Mesendoderm (in vitro differentiated cells): ENCODE measurements around the gene GRIK4.

Source experiments
- DNase-seq: peaks from one replicate; pipeline ENCODE4 v3.0.0; 2013
- H2AK5ac ChIP-seq: 2 replicates; pipeline ENCODE4 v1.6.1; 2013; ENCODE audit warnings: low read length, inconsistent platforms
- H2BK120ac ChIP-seq: 2 replicates; pipeline ENCODE4 v1.6.1; 2013; ENCODE audit warnings: low read depth, mild to moderate bottlenecking, low read length, moderate library complexity, mixed read lengths
- H2BK15ac ChIP-seq: replicated peaks from 2 replicates; pipeline ENCODE4 v1.6.1; 2013; ENCODE audit warnings: low read depth, mild to moderate bottlenecking, moderate library complexity
- H2BK5ac ChIP-seq: 2 replicates; pipeline ENCODE4 v1.6.1; 2013; ENCODE audit warnings: low read length, inconsistent platforms
- H3K18ac ChIP-seq: 2 replicates; pipeline ENCODE4 v1.6.1; 2013; ENCODE audit warnings: mild to moderate bottlenecking, low read length, mixed read lengths
- H3K23ac ChIP-seq: one replicate; pipeline ENCODE4 v1.6.1; 2013; ENCODE audit warnings: low read length
- H3K27ac ChIP-seq: 2 replicates; pipeline ENCODE4 v1.5.1; 2013; ENCODE audit warnings: low read depth, mild to moderate bottlenecking, inconsistent platforms, low read length, moderate library complexity
- H3K27me3 ChIP-seq: 2 replicates; pipeline ENCODE4 v1.6.1; 2013; ENCODE audit warnings: low read length, control low read depth, mild to moderate bottlenecking, inconsistent platforms; ENCODE audit not compliant: insufficient read depth, poor library complexity
- H3K36me3 ChIP-seq: 2 replicates; pipeline ENCODE4 v1.6.1; 2013; ENCODE audit warnings: low read length, inconsistent platforms; ENCODE audit not compliant: control insufficient read depth, insufficient read depth
- H3K4ac ChIP-seq: one replicate; pipeline ENCODE4 v1.6.1; 2013; ENCODE audit warnings: low read depth, mild to moderate bottlenecking, low read length, moderate library complexity
- H3K4me1 ChIP-seq: 2 replicates; pipeline ENCODE4 v1.6.1; 2013; ENCODE audit warnings: low read depth, low read length, inconsistent platforms; ENCODE audit not compliant: control insufficient read depth
- H3K4me2 ChIP-seq: 2 replicates; pipeline ENCODE4 v1.6.1; 2013; ENCODE audit warnings: low read length
- H3K4me3 ChIP-seq: 2 replicates; pipeline ENCODE4 v1.5.1; 2013; ENCODE audit warnings: mild to moderate bottlenecking, low read length
- H3K56ac ChIP-seq: one replicate; pipeline ENCODE4 v1.6.1; 2013; ENCODE audit warnings: low read length
- H3K79me1 ChIP-seq: 2 replicates; pipeline ENCODE4 v1.6.1; 2013; ENCODE audit warnings: low read length, inconsistent platforms
- H3K79me2 ChIP-seq: 2 replicates; pipeline ENCODE4 v1.6.1; 2013; ENCODE audit warnings: mild to moderate bottlenecking, low read length; ENCODE audit not compliant: control insufficient read depth, insufficient read depth
- H3K9ac ChIP-seq: 2 replicates; pipeline ENCODE4 v1.6.1; 2013; ENCODE audit warnings: low read length, inconsistent platforms
- H4K5ac ChIP-seq: one replicate; pipeline ENCODE4 v1.6.1; 2013; ENCODE audit warnings: low read length
- H4K8ac ChIP-seq: one replicate; pipeline ENCODE4 v1.6.1; 2013; ENCODE audit warnings: low read depth, mild to moderate bottlenecking, control low read depth, low read length, moderate library complexity
- WGBS: extraction: QIAGEN DNeasy Blood & Tissue Kit; methylation state at CpG from one replicate; pipeline ENCODE4 v1.1.7; 2013; ENCODE audit warnings: low lambda C conversion rate, missing lambda C conversion rate; ENCODE audit not compliant: insufficient coverage; ENCODE audit errors: extremely low coverage; 5-methylcytosine and 5-hydroxymethylcytosine counted together

The GRIK4 gene

GRCh38 chr11:120652705-120653335 lies 141.3 kb downstream of the GRIK4 start:
- Histone ChIP-seq H3K36me3 (no peaks in the 10 kb centered on the region), H3K27ac (no peak overlapping the region), H3K4me3 (no peak overlapping the region), H2AK5ac (no peak overlapping the region), H2BK5ac (no peak overlapping the region), H4K8ac (no peak overlapping the region), H2BK15ac (no peak overlapping the region), H4K5ac (no peak overlapping the region), H2BK120ac (no peak overlapping the region), H3K79me1 (no peaks in the 10 kb centered on the region), H3K23ac (no peak overlapping the region), H3K4me2 (no peak overlapping the region), H3K9ac (no peak overlapping the region), H3K4me1 (no peaks in the 10 kb centered on the region), H3K56ac (no peak overlapping the region), H3K4ac (no peak overlapping the region), H3K27me3 (no peaks in the 10 kb centered on the region), H3K79me2 (no peaks in the 10 kb centered on the region), H3K18ac (no peak overlapping the region)
- no peak for DNase-seq
- WGBS = no CpG with 5 or more reads among the region's 3 CpGs

GRCh38 chr11:120655589-120655988 lies 144.0 kb downstream of the GRIK4 start:
- no peak overlapping the region for H3K23ac ChIP-seq
- H2BK5ac ChIP-seq = no peak overlapping the region
- no peak overlapping the region for H3K4me2 ChIP-seq
- H3K27me3 ChIP-seq = no peaks in the 10 kb centered on the region
- no peaks in the 10 kb centered on the region for H3K79me2 ChIP-seq
- H2BK15ac ChIP-seq = no peak overlapping the region
- H3K36me3 ChIP-seq = no peaks in the 10 kb centered on the region
- DNase-seq = no peak
- H2BK120ac ChIP-seq = no peak overlapping the region
- no peak overlapping the region for H3K9ac ChIP-seq
- no peak overlapping the region for H3K27ac ChIP-seq
- no peak overlapping the region for H3K18ac ChIP-seq
- no peaks in the 10 kb centered on the region for H3K4me1 ChIP-seq
- no peak overlapping the region for H2AK5ac ChIP-seq
- no peaks in the 10 kb centered on the region for H3K79me1 ChIP-seq
- H3K4ac ChIP-seq = no peak overlapping the region
- no CpG with 5 or more reads among the region's 5 CpGs for WGBS
- no peak overlapping the region for H4K8ac ChIP-seq
- no peak overlapping the region for H4K5ac ChIP-seq
- H3K4me3 ChIP-seq = no peak overlapping the region
- no peak overlapping the region for H3K56ac ChIP-seq

- DNase-seq = no peak
- no CpG with 5 or more reads among the region's 6 CpGs for WGBS
- peaks cover 5% of the 10 kb centered on the region for H3K4me1 ChIP-seq
Observed at GRCh38 chr11:120657306-120658070, 145.9 kb downstream of the GRIK4 start.

GRCh38 chr11:120658071-120658423 lies 146.5 kb downstream of the GRIK4 start:
- Histone ChIP-seq H3K9ac (no peak overlapping the region), H3K23ac (no peak overlapping the region), H2BK15ac (no peak overlapping the region), H3K4me1 (peaks cover 8% of the 10 kb centered on the region), H4K8ac (no peak overlapping the region), H3K36me3 (no peaks in the 10 kb centered on the region), H4K5ac (no peak overlapping the region), H3K56ac (no peak overlapping the region), H3K27me3 (no peaks in the 10 kb centered on the region), H2AK5ac (no peak overlapping the region), H3K4me2 (no peak overlapping the region), H3K4ac (no peak overlapping the region), H3K18ac (no peak overlapping the region), H2BK120ac (no peak overlapping the region), H3K79me1 (no peaks in the 10 kb centered on the region), H3K27ac (no peak overlapping the region), H3K79me2 (no peaks in the 10 kb centered on the region), H3K4me3 (no peak overlapping the region), H2BK5ac (no peak overlapping the region)
- no CpG with 5 or more reads among the region's 3 CpGs for WGBS
- no peak for DNase-seq

More at GRCh38 chr11:120657306-120658070, 145.9 kb downstream of the GRIK4 start:
- Histone ChIP-seq H2BK5ac (no peak overlapping the region), H3K27ac (no peak overlapping the region), H3K36me3 (no peaks in the 10 kb centered on the region), H2BK120ac (no peak overlapping the region), H3K56ac (no peak overlapping the region), H2BK15ac (no peak overlapping the region), H3K27me3 (no peaks in the 10 kb centered on the region), H3K4me3 (no peak overlapping the region), H3K23ac (no peak overlapping the region), H3K4ac (no peak overlapping the region), H4K8ac (no peak overlapping the region), H3K79me2 (no peaks in the 10 kb centered on the region), H2AK5ac (no peak overlapping the region), H4K5ac (no peak overlapping the region), H3K9ac (no peak overlapping the region), H3K4me2 (no peak overlapping the region), H3K18ac (no peak overlapping the region), H3K79me1 (no peaks in the 10 kb centered on the region)

- Histone ChIP-seq H2AK5ac (no peak overlapping the region), H3K4me2 (no peak overlapping the region), H3K36me3 (no peaks in the 10 kb centered on the region), H3K23ac (no peak overlapping the region), H3K79me2 (no peaks in the 10 kb centered on the region), H3K4me3 (no peak overlapping the region), H3K56ac (no peak overlapping the region), H3K4me1 (peaks cover 13% of the 10 kb centered on the region), H4K8ac (no peak overlapping the region), H2BK5ac (no peak overlapping the region), H3K9ac (no peak overlapping the region), H3K4ac (no peak overlapping the region), H3K18ac (no peak overlapping the region), H4K5ac (no peak overlapping the region), H2BK15ac (no peak overlapping the region), H2BK120ac (no peak overlapping the region), H3K27ac (no peak overlapping the region), H3K79me1 (no peaks in the 10 kb centered on the region), H3K27me3 (no peaks in the 10 kb centered on the region)
- no peak for DNase-seq
- WGBS = no CpG with 5 or more reads among the region's 6 CpGs
Observed at GRCh38 chr11:120659076-120659475, 147.5 kb downstream of the GRIK4 start.
